ENCODE data around the gene MAST2. TPM values are rescaled to one million over a fixed set of nuclear protein-coding genes. Genes with fewer than 3 reads are reported as not detected.

Gene MAST2
- total and polyA plus RNA-seq, 9 of the 15 experiments (the other 6 are each of a cell fraction or from before 2014, with no cell fraction given) = 0.73 to 32.0 (median 17.8) TPM

GRCh38 chr1:45930258-45931150 is 127.1 kb downstream of the MAST2 start (continued):
- TF ChIP-seq ATF6 (CRISPR knock-in tag; IDR thresholded peaks at IDR 0.05) (no peak), SP1 (CRISPR knock-in tag; IDR thresholded peaks at IDR 0.05) (no peak), ZNF717 (CRISPR knock-in tag; IDR thresholded peaks at IDR 0.05) (no peak), ZBTB2 (IDR thresholded peaks at IDR 0.05) (no peak), C11orf30 (IDR thresholded peaks at IDR 0.05; ENCODE audit: low read depth) (no peak), ZNF551 (CRISPR knock-in tag; IDR thresholded peaks at IDR 0.05) (no peak), SNIP1 (IDR thresholded peaks at IDR 0.05; ENCODE audit: low read depth) (no peak), ZNF75A (CRISPR knock-in tag; IDR thresholded peaks at IDR 0.05) (no peak), CHD1 (IDR thresholded peaks at IDR 0.05; ENCODE audit: low read length) (no peak), PRPF4 (IDR thresholded peaks at IDR 0.05; ENCODE audit: insufficient read depth, low read depth, low read length, poor library complexity, severe bottlenecking) (no peak), NR2C2 (CRISPR knock-in tag; IDR thresholded peaks at IDR 0.05) (no peak), NR2C2 (tag; IDR thresholded peaks at IDR 0.05) (no peak), BRD4 (IDR thresholded peaks at IDR 0.05) (no peak), HOMEZ (CRISPR knock-in tag; IDR thresholded peaks at IDR 0.05) (no peak), GATAD2B (IDR thresholded peaks at IDR 0.05; ENCODE audit: borderline replicate concordance) (peak; percentile 42; the same call in 1 of the 2 replicates), SIN3A (IDR thresholded peaks at IDR 0.05; ENCODE audit: borderline replicate concordance in 2 of 2, control insufficient read depth in 1 of 2, low read depth in 2 of 2, low read length in 2 of 2) (no peak), ZNF184 (CRISPR knock-in tag; IDR thresholded peaks at IDR 0.05) (no peak), EP300 (IDR thresholded peaks at IDR 0.05; ENCODE audit: low read length) (0 out of 2 replicates have a peak, but pooled peaks have one; percentile 50), CCNT2 (IDR thresholded peaks at IDR 0.05; ENCODE audit: borderline replicate concordance, extremely low read depth, insufficient read length, low read depth, low read length) (no peak), ZSCAN32 (CRISPR knock-in tag; IDR thresholded peaks at IDR 0.05) (no peak), BCOR (IDR thresholded peaks at IDR 0.05) (peak; percentile 37; the same call in 1 of the 2 replicates)
